ENCODE results near the gene UNC5B.

DNA sequence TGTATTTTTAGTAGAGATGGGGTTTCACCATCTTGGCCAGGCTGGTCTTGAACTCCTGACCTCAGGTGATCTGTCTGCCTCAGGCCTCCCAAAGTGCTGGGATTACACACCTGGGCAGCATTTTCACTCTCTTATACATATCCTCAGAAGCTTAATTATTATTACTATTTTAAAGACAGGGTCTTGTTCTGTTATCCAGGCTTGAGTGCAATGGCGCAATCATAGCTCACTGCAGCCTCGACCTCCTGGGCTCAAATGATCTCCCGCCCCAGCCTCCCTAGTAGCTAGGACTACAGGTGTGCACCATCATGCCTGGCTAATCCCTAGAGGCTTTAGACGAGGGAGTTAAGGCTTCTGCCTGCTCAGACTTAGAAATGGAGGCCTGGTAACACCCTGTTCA is 26.3 kb downstream of the UNC5B start:
- TF ChIP-seq, protein P1, sequence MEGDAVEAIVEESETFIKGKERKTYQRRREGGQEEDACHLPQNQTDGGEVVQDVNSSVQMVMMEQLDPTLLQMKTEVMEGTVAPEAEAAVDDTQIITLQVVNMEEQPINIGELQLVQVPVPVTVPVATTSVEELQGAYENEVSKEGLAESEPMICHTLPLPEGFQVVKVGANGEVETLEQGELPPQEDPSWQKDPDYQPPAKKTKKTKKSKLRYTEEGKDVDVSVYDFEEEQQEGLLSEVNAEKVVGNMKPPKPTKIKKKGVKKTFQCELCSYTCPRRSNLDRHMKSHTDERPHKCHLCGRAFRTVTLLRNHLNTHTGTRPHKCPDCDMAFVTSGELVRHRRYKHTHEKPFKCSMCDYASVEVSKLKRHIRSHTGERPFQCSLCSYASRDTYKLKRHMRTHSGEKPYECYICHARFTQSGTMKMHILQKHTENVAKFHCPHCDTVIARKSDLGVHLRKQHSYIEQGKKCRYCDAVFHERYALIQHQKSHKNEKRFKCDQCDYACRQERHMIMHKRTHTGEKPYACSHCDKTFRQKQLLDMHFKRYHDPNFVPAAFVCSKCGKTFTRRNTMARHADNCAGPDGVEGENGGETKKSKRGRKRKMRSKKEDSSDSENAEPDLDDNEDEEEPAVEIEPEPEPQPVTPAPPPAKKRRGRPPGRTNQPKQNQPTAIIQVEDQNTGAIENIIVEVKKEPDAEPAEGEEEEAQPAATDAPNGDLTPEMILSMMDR (IDR thresholded peaks at IDR 0.05; ENCODE audit: low read length): no peak
- TF ChIP-seq EZH2phosphoT487 (IDR thresholded peaks at IDR 0.05; ENCODE audit: low read length): no peak
